ENCODE data around the gene TMEM8B.

Gene TMEM8B

GRCh38 chr9:35863583-35863982, 34.6 kb downstream of the TMEM8B start:
- H3F3A ChIP-seq (ENCODE audit: low read depth) = no peaks in the 10 kb centered on the region
- H3K4me3 ChIP-seq (ENCODE audit: low read length, poor library complexity, severe bottlenecking) = no peak overlapping the region
- H3K27me3 ChIP-seq (ENCODE audit: insufficient read depth, low read length, poor library complexity, severe bottlenecking) = no peaks in the 10 kb centered on the region
- no peaks in the 10 kb centered on the region for H4K20me1 ChIP-seq (ENCODE audit: insufficient read depth, low read length, poor library complexity, severe bottlenecking)
- H3K9ac ChIP-seq (ENCODE audit: low read depth, low read length, poor library complexity, severe bottlenecking) = no peak overlapping the region
- no peak for TF ChIP-seq CTCF (conservative IDR thresholded peaks at IDR 0.05; ENCODE audit: low read length)
- TF ChIP-seq EZH2phosphoT487 (IDR thresholded peaks at IDR 0.05; ENCODE audit: borderline replicate concordance) = no peak
- no peak overlapping the region for H2AFZ ChIP-seq (ENCODE audit: low read length)
- no peaks in the 10 kb centered on the region for H3K9me3 ChIP-seq (ENCODE audit: insufficient read depth, low read depth, low read length)
- no peaks in the 10 kb centered on the region for H3K79me2 ChIP-seq (ENCODE audit: insufficient read depth, low read length)
- H3K4me1 ChIP-seq (ENCODE audit: insufficient read depth, low read length, poor library complexity, severe bottlenecking) = no peaks in the 10 kb centered on the region
- no peaks in the 10 kb centered on the region for H3K9me2 ChIP-seq (replicated peaks; ENCODE audit: low read depth, low read length)
- H3K36me3 ChIP-seq (ENCODE audit: insufficient read depth, low read length) = no peaks in the 10 kb centered on the region
- H3K4me2 ChIP-seq (ENCODE audit: low read depth, low read length, poor library complexity, severe bottlenecking) = no peak overlapping the region

GRCh38 chr9:35864695-35865255, 35.7 kb downstream of the TMEM8B start:
- H3K9me3 ChIP-seq (ENCODE audit: insufficient read depth, low read depth, low read length) = no peaks in the 10 kb centered on the region
- H3K4me1 ChIP-seq (ENCODE audit: insufficient read depth, low read length, poor library complexity, severe bottlenecking) = no peaks in the 10 kb centered on the region
- H3K79me2 ChIP-seq (ENCODE audit: insufficient read depth, low read length) = no peaks in the 10 kb centered on the region
- no peak for TF ChIP-seq CTCF (conservative IDR thresholded peaks at IDR 0.05; ENCODE audit: low read length)
- TF ChIP-seq EZH2phosphoT487 (IDR thresholded peaks at IDR 0.05; ENCODE audit: borderline replicate concordance) = no peak
- no peak overlapping the region for H3K4me2 ChIP-seq (ENCODE audit: low read depth, low read length, poor library complexity, severe bottlenecking)
- no peaks in the 10 kb centered on the region for H3F3A ChIP-seq (ENCODE audit: low read depth)
- H3K27me3 ChIP-seq (ENCODE audit: insufficient read depth, low read length, poor library complexity, severe bottlenecking) = no peaks in the 10 kb centered on the region
- H2AFZ ChIP-seq (ENCODE audit: low read length) = no peak overlapping the region
- no peak overlapping the region for H3K4me3 ChIP-seq (ENCODE audit: low read length, poor library complexity, severe bottlenecking)
- H3K9ac ChIP-seq (ENCODE audit: low read depth, low read length, poor library complexity, severe bottlenecking) = no peak overlapping the region
- H3K9me2 ChIP-seq (replicated peaks; ENCODE audit: low read depth, low read length) = no peaks in the 10 kb centered on the region
- no peaks in the 10 kb centered on the region for H3K36me3 ChIP-seq (ENCODE audit: insufficient read depth, low read length)
- no peaks in the 10 kb centered on the region for H4K20me1 ChIP-seq (ENCODE audit: insufficient read depth, low read length, poor library complexity, severe bottlenecking)

GRCh38 chr9:35867538-35867937, 38.5 kb downstream of the TMEM8B start:
- Histone ChIP-seq H3K9ac (ENCODE audit: low read depth, low read length, poor library complexity, severe bottlenecking) (no peak overlapping the region), H3K36me3 (ENCODE audit: insufficient read depth, low read length) (no peaks in the 10 kb centered on the region), H3K27me3 (ENCODE audit: insufficient read depth, low read length, poor library complexity, severe bottlenecking) (no peaks in the 10 kb centered on the region), H3K4me1 (ENCODE audit: insufficient read depth, low read length, poor library complexity, severe bottlenecking) (no peaks in the 10 kb centered on the region), H3K9me2 (replicated peaks; ENCODE audit: low read depth, low read length) (no peaks in the 10 kb centered on the region), H3K4me2 (ENCODE audit: low read depth, low read length, poor library complexity, severe bottlenecking) (no peak overlapping the region), H3K79me2 (ENCODE audit: insufficient read depth, low read length) (no peaks in the 10 kb centered on the region), H2AFZ (ENCODE audit: low read length) (no peak overlapping the region), H3F3A (ENCODE audit: low read depth) (no peaks in the 10 kb centered on the region), H3K4me3 (ENCODE audit: low read length, poor library complexity, severe bottlenecking) (no peak overlapping the region), H3K9me3 (ENCODE audit: insufficient read depth, low read depth, low read length) (no peaks in the 10 kb centered on the region), H4K20me1 (ENCODE audit: insufficient read depth, low read length, poor library complexity, severe bottlenecking) (no peaks in the 10 kb centered on the region)
- TF ChIP-seq EZH2phosphoT487 (IDR thresholded peaks at IDR 0.05; ENCODE audit: borderline replicate concordance) = no peak
- no peak for TF ChIP-seq CTCF (conservative IDR thresholded peaks at IDR 0.05; ENCODE audit: low read length)

Data from Loucy (cell line).